NOMO-1 treated with dmso at 0.1 percent for 144 hours (cell line): ENCODE measurements around the gene EHMT2.
"Not testable (repeated sequence)": the region's sequence is repeated elsewhere in the genome, so short reads cannot be mapped to it uniquely, and the experiment has no call there.

Experiments
- DNase-seq: peaks from one replicate; lab custom pipeline; 2025; ENCODE audit not compliant: unreplicated experiment; lab: John Stamatoyannopoulos, UW

EHMT2 gene

GRCh38 chr6:31897612-31898382 is at the start of gene EHMT2:
Gene EHMT2 (minus strand): TSS chr6:31897698. CDS start chr6:31897677, 21 bp downstream.
- DNase-seq: peak; percentile 79

- no peak for DNase-seq
Measured at GRCh38 chr6:31947070-31947675, 49.7 kb upstream of the EHMT2 start.

- DNase-seq: no peak
Measured at GRCh38 chr6:31946370-31946885, 48.9 kb upstream of the EHMT2 start.

GRCh38 chr6:31945507-31946369 is 48.2 kb upstream of the EHMT2 start, which contains the start of gene CFB:
Gene CFB (plus strand): TSS chr6:31946095. CDS start chr6:31946222, 127 bp downstream.
- no peak for DNase-seq

GRCh38 chr6:31945154-31945506 is 47.6 kb upstream of the EHMT2 start:
- DNase-seq: no peak

GRCh38 chr6:31943742-31944141 is 46.2 kb upstream of the EHMT2 start:
- no peak for DNase-seq

GRCh38 chr6:31940256-31940664 is 42.8 kb upstream of the EHMT2 start:
- DNase-seq: no peak

GRCh38 chr6:31935823-31936222 is 38.3 kb upstream of the EHMT2 start:
- no peak for DNase-seq

- no peak for DNase-seq
Measured at GRCh38 chr6:31935021-31935420, 37.5 kb upstream of the EHMT2 start.

- DNase-seq: no peak
Measured at GRCh38 chr6:31933537-31933936, 36.0 kb upstream of the EHMT2 start.

- not testable (repeated sequence) for DNase-seq
Measured at GRCh38 chr6:31932137-31932536, 34.6 kb upstream of the EHMT2 start.

GRCh38 chr6:31930962-31931361 is 33.5 kb upstream of the EHMT2 start:
- no peak for DNase-seq

- no peak for DNase-seq
Measured at GRCh38 chr6:31928672-31928939, 31.1 kb upstream of the EHMT2 start.

GRCh38 chr6:31927863-31928671 is 30.6 kb upstream of the EHMT2 start:
- DNase-seq: no peak

GRCh38 chr6:31927242-31927862 is 29.9 kb upstream of the EHMT2 start, which contains the start of gene C2:
Gene C2 (plus strand): TSS chr6:31927717. CDS start chr6:31927753, 36 bp downstream.
- no peak for DNase-seq

- DNase-seq: no peak
Measured at GRCh38 chr6:31922942-31923341, 25.4 kb upstream of the EHMT2 start.

- peak; percentile 29 for DNase-seq
Measured at GRCh38 chr6:31920811-31921210, 23.3 kb upstream of the EHMT2 start.

- DNase-seq: no peak
Measured at GRCh38 chr6:31919624-31920303, 22.3 kb upstream of the EHMT2 start.

- DNase-seq: no peak
Measured at GRCh38 chr6:31918069-31918720, 20.7 kb upstream of the EHMT2 start.
